ENCODE data around the gene RNF214. TPM values are rescaled to one million over a fixed set of nuclear protein-coding genes. Genes with fewer than 3 reads are reported as not detected.
A peak's percentile ranks its signal among the peaks of the same experiment; 100 is the strongest.
"Not testable (repeated sequence)": the region's sequence is repeated elsewhere in the genome, so short reads cannot be mapped to it uniquely, and the experiment has no call there.

The RNF214 gene
- total RNA-seq, 2 donors from 2014 or later, result 9.4 to 24.8 TPM

- peak overlapping the region; percentile 34 to 36 for H3K4me3 ChIP-seq
- peaks cover 3 to 10% of the 10 kb centered on the region in 2 donors for H3K36me3 ChIP-seq
- DNase-seq (ENCODE audit: low spot score), result no peak
- no peaks in the 10 kb centered on the region for H3K9me3 ChIP-seq
- TF ChIP-seq POLR2AphosphoS5 (IDR thresholded peaks at IDR 0.05) (no peak), CTCF (IDR thresholded peaks at IDR 0.05) (no peak), POLR2A (IDR thresholded peaks at IDR 0.05) (no peak)
- intact Hi-C loops (cut with DNase I), result no loop called here
- peak overlapping the region; percentile 82 to 83 for H3K27ac ChIP-seq
- no peaks in the 10 kb centered on the region for H3K27me3 ChIP-seq (replicated peaks; ENCODE audit: insufficient read depth)
- WGBS, result 91% methylated on average over 10 of the region's 10 CpGs
- peaks cover 5% of the 10 kb centered on the region for H3K4me1 ChIP-seq (replicated peaks)
Observed at GRCh38 chr11:117203069-117203407, 29.4 kb upstream of the RNF214 start.

GRCh38 chr11:117204283-117205080 lies 28.0 kb upstream of the RNF214 start:
- no peak for DNase-seq (ENCODE audit: low spot score)
- TF ChIP-seq POLR2AphosphoS5 (IDR thresholded peaks at IDR 0.05) (no peak), POLR2A (IDR thresholded peaks at IDR 0.05) (no peak), CTCF (IDR thresholded peaks at IDR 0.05) (no peak)
- Histone ChIP-seq H3K4me1 (replicated peaks) (no peaks in the 10 kb centered on the region), H3K27ac (peak overlapping the region; percentile 82 to 83), H3K4me3 (peak overlapping the region; percentile 34 to 36), H3K36me3 (peaks cover 3 to 10% of the 10 kb centered on the region in 2 donors), H3K9me3 (no peaks in the 10 kb centered on the region), H3K27me3 (replicated peaks; ENCODE audit: insufficient read depth) (no peaks in the 10 kb centered on the region)
- intact Hi-C loops (cut with DNase I), result no loop called here
- WGBS, result 58% methylated on average over 17 of the region's 17 CpGs

- 72% methylated on average over 11 of the region's 11 CpGs for WGBS
- H3K4me3 ChIP-seq, result no peak overlapping the region
- DNase-seq (ENCODE audit: low spot score), result no peak
Observed at GRCh38 chr11:117205211-117205818, 27.2 kb upstream of the RNF214 start.

GRCh38 chr11:117206111-117206510 lies 26.4 kb upstream of the RNF214 start:
- TF ChIP-seq POLR2AphosphoS5 (IDR thresholded peaks at IDR 0.05), result peak; percentile 40
- H3K27ac ChIP-seq; H3K4me1 ChIP-seq (replicated peaks); H3K27me3 ChIP-seq (replicated peaks; ENCODE audit: insufficient read depth); DNase-seq (ENCODE audit: low spot score); intact Hi-C loops (cut with DNase I); H3K4me3 ChIP-seq; H3K9me3 ChIP-seq: not testable (repeated sequence)
- peaks cover 3 to 10% of the 10 kb centered on the region in 2 donors for H3K36me3 ChIP-seq
- WGBS, result 37% methylated on average over 6 of the region's 8 CpGs

More at GRCh38 chr11:117205211-117205818, 27.2 kb upstream of the RNF214 start:
- Histone ChIP-seq H3K36me3 (peaks cover 3 to 10% of the 10 kb centered on the region in 2 donors), H3K4me1 (replicated peaks) (no peaks in the 10 kb centered on the region), H3K27me3 (replicated peaks; ENCODE audit: insufficient read depth) (no peaks in the 10 kb centered on the region), H3K27ac (peak overlapping the region; percentile 82 to 83), H3K9me3 (no peaks in the 10 kb centered on the region)
- TF ChIP-seq POLR2AphosphoS5 (IDR thresholded peaks at IDR 0.05), result peak; percentile 42
- TF ChIP-seq CTCF (IDR thresholded peaks at IDR 0.05), result no peak
- no peak for TF ChIP-seq POLR2A (IDR thresholded peaks at IDR 0.05)
- intact Hi-C loops (cut with DNase I), result no loop called here

GRCh38 chr11:117206859-117207258 lies 25.6 kb upstream of the RNF214 start:
- H3K4me3 ChIP-seq; DNase-seq (ENCODE audit: low spot score); H3K4me1 ChIP-seq (replicated peaks); H3K27ac ChIP-seq; H3K27me3 ChIP-seq (replicated peaks; ENCODE audit: insufficient read depth); intact Hi-C loops (cut with DNase I); H3K9me3 ChIP-seq: not testable (repeated sequence)
- no CpG with 5 or more reads among the region's 11 CpGs for WGBS
- peaks cover 3 to 10% of the 10 kb centered on the region in 2 donors for H3K36me3 ChIP-seq

GRCh38 chr11:117207481-117207880 lies 25.0 kb upstream of the RNF214 start:
- H3K4me1 ChIP-seq (replicated peaks); H3K4me3 ChIP-seq; H3K9me3 ChIP-seq; DNase-seq (ENCODE audit: low spot score); H3K27ac ChIP-seq; H3K27me3 ChIP-seq (replicated peaks; ENCODE audit: insufficient read depth); intact Hi-C loops (cut with DNase I): not testable (repeated sequence)
- H3K36me3 ChIP-seq, result peaks cover 3 to 10% of the 10 kb centered on the region in 2 donors
- WGBS, result 77% methylated on average over 5 of the region's 5 CpGs

GRCh38 chr11:117208710-117209109 lies 23.8 kb upstream of the RNF214 start:
- 81% methylated on average over 9 of the region's 13 CpGs for WGBS
- H3K4me3 ChIP-seq; H3K27ac ChIP-seq; DNase-seq (ENCODE audit: low spot score); intact Hi-C loops (cut with DNase I); H3K9me3 ChIP-seq; H3K4me1 ChIP-seq (replicated peaks); H3K27me3 ChIP-seq (replicated peaks; ENCODE audit: insufficient read depth); H3K36me3 ChIP-seq: not testable (repeated sequence)

- H3K9me3 ChIP-seq; H3K27ac ChIP-seq; H3K36me3 ChIP-seq; intact Hi-C loops (cut with DNase I); H3K27me3 ChIP-seq (replicated peaks; ENCODE audit: insufficient read depth); H3K4me1 ChIP-seq (replicated peaks); DNase-seq (ENCODE audit: low spot score); H3K4me3 ChIP-seq: not testable (repeated sequence)
- 85% methylated on average over 8 of the region's 8 CpGs for WGBS
Observed at GRCh38 chr11:117209351-117210125, 22.9 kb upstream of the RNF214 start.

Measured in prostate gland (tissue), 2 donors.